Uterus (tissue), 2 donors: Measurements from ENCODE around the gene CLCN5.

Source experiments
- POLR2A ChIP-seq, 2 donors: fragments of 450-650 bp; IDR thresholded peaks; one replicate each; pipeline ENCODE4 v1.6.1; 2016; ENCODE audit warnings: antibody characterized with exemption in 2 of 2, mild to moderate bottlenecking in 1 of 2, moderate library complexity in 1 of 2
- TF ChIP-seq, protein P1 (sequence below), 4 experiments: fragments of 200-600 bp in 2 of 4; fragments of 450-650 bp in 2 of 4; sonication (generic) in 2 of 4; IDR thresholded peaks; one replicate each; pipeline ENCODE4 v1.5.1; 2016 to 2019; ENCODE audit warnings: antibody characterized with exemption in 4 of 4, mild to moderate bottlenecking in 2 of 4, moderate library complexity in 1 of 4

DNA sequence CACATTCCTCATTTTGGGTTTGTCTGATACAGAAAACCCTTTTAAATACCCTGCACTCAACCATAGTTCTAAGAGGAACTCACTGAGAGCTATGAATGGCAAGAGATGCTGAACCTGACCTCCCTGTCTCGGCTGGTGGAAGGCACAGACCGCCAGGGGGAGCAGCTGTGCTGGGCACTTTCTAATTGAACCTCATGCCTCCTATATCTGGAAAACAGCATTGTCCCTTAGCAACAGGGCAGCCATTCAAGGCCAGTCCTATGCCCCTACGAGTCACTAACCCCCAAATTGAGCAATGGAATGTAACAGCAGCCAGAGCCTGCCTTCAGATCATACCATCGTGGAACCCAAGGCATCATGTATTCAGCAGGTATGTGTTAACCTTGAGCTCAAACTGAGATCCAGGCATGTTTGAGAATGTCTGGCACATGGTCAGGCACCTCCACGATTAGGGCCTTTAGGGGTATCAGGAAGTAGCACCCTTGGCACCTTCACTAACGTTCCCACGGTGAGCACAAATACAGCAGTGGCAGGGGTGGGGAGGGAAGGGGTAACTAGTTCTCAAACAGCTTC, 38.0 kb upstream of the CLCN5 start:
- TF ChIP-seq POLR2A (IDR thresholded peaks at IDR 0.05): no peak
- TF ChIP-seq, protein P1, sequence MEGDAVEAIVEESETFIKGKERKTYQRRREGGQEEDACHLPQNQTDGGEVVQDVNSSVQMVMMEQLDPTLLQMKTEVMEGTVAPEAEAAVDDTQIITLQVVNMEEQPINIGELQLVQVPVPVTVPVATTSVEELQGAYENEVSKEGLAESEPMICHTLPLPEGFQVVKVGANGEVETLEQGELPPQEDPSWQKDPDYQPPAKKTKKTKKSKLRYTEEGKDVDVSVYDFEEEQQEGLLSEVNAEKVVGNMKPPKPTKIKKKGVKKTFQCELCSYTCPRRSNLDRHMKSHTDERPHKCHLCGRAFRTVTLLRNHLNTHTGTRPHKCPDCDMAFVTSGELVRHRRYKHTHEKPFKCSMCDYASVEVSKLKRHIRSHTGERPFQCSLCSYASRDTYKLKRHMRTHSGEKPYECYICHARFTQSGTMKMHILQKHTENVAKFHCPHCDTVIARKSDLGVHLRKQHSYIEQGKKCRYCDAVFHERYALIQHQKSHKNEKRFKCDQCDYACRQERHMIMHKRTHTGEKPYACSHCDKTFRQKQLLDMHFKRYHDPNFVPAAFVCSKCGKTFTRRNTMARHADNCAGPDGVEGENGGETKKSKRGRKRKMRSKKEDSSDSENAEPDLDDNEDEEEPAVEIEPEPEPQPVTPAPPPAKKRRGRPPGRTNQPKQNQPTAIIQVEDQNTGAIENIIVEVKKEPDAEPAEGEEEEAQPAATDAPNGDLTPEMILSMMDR (IDR thresholded peaks at IDR 0.05): peak; percentile 21 to 61 (median 48)
